Stimulated activated naive CD8-positive, alpha-beta T cell treated with anti-CD3 and anti-CD28 coated beads, Interleukin-15, Interleukin-2, amounts not matched to agents 100 U/mL and 50 U/mL, for 24 hours (primary cell): ENCODE measurements around the gene POLE3.
"Not testable (repeated sequence)": the region's sequence is repeated elsewhere in the genome, so short reads cannot be mapped to it uniquely, and the experiment has no call there.

Source experiments
- ATAC-seq: fragments of 150-1000 bp; cut with Tn5 transposase; one replicate; pipeline ENCODE4 v1.10.0; 2021
- DNase-seq: peaks from one replicate; pipeline ENCODE4 v3.0.0; 2021

Gene POLE3

GRCh38 chr9:113403646-113404045 is 6.8 kb downstream of the POLE3 start:
- no peak for ATAC-seq

GRCh38 chr9:113401027-113401792 is 9.3 kb downstream of the POLE3 start, which contains the start of gene ALAD:
ALAD (minus strand) TSS chr9:113401284; CDS start chr9:113393559, 7,725 bp downstream.
- DNase-seq: peak; percentile 100
- peak; percentile 100 for ATAC-seq

More at GRCh38 chr9:113403646-113404045, 6.8 kb downstream of the POLE3 start:
- no peak for DNase-seq

- DNase-seq (no peak), ATAC-seq (no peak)
Observed at GRCh38 chr9:113399646-113400200, 10.8 kb downstream of the POLE3 start.

DNA sequence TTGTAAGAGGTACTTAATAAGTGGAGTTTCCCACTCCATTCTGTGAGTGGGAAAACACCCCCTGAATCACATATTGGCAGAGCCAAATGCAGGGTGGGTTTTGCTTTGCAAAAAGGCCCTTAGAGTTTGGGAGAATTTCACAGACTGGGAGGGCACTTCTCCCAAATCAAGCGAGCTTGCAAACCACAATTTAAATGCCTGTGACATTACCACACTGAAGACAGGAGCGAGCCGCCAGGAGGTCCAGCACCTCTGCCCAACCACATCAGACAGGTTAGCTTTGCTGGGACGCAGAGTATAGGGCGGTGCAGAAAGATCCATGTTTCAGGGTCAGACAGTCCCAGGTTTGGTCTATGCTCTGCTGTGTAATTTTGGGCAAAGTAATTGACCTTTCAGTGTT is 11.7 kb downstream of the POLE3 start:
- ATAC-seq (no peak), DNase-seq (no peak)

GRCh38 chr9:113397203-113397631 is 13.3 kb downstream of the POLE3 start:
- DNase-seq (no peak), ATAC-seq (no peak)

- ATAC-seq (no peak), DNase-seq (no peak)
Observed at GRCh38 chr9:113395000-113395861, 15.2 kb downstream of the POLE3 start.

DNA sequence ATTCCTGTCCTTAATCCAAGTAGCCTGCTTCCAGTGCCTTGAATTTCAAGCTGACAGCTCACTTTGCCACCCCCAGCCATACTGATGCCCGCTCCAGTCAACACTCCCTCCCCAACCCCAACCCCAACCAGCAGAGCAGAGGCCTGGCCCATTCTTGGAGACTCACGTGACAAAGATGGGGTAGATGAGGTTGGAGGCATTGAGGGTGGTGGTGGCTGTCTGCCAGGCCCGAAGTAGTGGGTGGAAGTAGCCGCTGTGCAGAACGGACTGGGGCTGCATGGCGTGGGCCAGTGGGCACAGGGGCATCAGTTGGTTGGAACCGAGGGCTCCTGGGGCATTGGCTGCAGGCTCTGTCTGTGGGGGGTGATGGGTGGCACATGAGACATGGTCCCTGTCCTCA is 17.2 kb downstream of the POLE3 start:
- ATAC-seq: no peak

GRCh38 chr9:113391917-113392316 is 18.6 kb downstream of the POLE3 start:
- ATAC-seq (no peak), DNase-seq (no peak)

More for the DNA sequence above, 17.2 kb downstream of the POLE3 start:
- no peak for DNase-seq

GRCh38 chr9:113390192-113390960 is 20.1 kb downstream of the POLE3 start:
- ATAC-seq (no peak), DNase-seq (no peak)

GRCh38 chr9:113389451-113389850 is 21.0 kb downstream of the POLE3 start:
- DNase-seq: no peak
- ATAC-seq: no peak

DNA sequence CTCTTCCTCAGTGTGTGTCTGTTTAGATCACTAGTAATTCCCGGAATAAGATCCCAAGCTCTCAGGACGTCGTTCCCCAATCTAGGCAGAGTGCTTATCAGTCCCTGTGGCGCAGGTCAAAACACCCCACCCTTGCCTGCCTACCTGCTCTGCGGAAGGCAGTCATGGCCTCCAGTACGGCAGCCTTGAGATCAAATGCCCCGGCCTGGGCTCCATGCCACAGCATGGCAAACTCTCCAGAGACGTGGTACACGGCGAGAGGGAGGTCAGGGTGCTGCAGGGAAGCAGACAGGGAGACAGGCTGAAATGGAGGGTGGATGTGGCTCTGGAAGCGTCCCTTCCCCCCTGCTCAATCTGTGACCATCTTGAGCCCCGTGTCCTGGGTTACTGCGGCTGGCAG is 21.6 kb downstream of the POLE3 start:
- ATAC-seq (no peak), DNase-seq (no peak)

DNA sequence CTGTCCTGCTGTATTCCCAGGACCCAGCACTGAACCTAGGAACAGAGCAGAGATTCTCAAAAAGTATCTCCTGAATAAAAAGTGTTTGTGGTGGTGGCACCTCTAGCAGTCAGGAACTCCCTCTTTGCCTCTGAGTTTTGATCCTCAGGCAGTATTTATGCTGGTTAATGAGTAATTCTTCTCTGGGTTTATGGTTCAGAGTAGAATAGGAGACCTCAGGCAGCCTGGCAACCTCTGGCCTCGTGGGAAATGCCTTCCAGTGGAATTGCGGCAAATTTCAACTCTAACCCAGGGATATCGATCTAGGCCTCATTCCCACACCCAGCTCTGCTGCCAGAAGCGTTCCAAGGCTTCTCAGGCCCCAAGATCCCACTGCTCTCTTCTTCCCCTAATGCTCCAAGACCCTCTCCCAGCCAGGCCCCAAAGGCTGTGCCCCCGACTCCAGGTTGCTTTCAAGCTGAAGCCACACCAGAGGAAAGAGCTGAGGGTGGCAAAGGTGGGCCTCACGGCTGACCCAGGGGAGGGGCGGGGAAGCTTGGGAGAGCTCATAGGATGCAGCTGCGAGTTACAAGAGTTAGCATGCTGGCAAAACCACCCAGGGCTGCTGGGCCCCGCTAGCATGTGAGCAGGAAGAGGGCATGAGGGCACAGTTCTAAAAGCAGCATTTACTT is 22.8 kb downstream of the POLE3 start:
- ATAC-seq: no peak
- DNase-seq: no peak

GRCh38 chr9:113386571-113387393 is 23.7 kb downstream of the POLE3 start:
- ATAC-seq: no peak
- DNase-seq: no peak

DNA sequence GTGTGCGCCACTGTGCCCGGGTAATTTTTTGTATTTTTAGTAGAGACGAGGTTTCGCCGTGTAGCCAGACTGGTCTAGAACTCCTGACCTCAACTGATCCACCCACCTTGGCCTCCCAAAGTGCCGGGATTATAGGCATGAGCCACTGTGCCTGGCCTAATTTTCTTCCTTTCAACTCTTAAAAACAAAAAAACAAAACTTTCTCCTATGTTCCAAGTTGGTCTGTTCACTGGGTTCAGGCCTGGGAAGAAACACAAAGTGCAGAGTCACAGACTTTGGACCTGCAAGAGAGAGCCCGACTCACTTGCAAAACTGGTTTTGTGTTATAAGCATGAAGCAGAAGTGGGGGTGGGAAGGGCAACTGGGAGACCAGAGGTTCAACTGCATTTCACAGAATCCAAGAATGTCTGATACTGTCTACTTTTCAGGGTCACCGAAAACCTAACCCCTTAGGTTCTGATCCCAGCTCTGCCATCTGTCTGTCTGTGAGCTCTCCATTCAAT is 28.5 kb downstream of the POLE3 start:
- DNase-seq (no peak), ATAC-seq (no peak)

GRCh38 chr9:113381441-113381840 is 29.0 kb downstream of the POLE3 start:
- ATAC-seq, DNase-seq: not testable (repeated sequence)

DNA sequence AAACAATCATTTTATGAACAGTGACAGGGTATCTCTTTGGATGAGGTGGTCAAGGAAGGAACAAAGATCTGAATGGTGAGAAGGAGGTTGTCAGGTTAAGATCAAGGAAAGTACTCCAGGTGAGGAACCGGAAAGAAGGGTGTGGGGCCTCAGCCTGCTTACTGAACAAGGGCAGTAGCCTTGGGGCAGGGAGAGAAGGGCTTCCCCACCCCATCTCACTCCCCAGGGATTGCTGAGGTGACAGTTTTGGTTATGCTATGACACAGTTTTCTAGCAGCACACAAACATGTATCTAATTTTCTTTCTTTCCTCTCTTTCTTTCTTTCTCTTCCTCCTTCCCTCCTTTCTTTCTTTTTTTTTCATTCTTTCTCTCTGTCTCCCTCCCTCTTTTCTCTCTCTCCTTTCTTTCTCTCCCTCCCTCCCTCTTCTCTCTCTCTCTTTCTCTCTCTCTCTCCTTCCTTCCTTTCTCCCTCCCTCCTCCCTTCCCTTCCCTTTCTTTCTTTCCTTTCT is 29.6 kb downstream of the POLE3 start:
- no peak for ATAC-seq
- DNase-seq: no peak

- not testable (repeated sequence) for ATAC-seq, DNase-seq
Observed at GRCh38 chr9:113379829-113380210, 30.7 kb downstream of the POLE3 start.

- not testable (repeated sequence) for ATAC-seq
Observed at GRCh38 chr9:113379094-113379828, 31.2 kb downstream of the POLE3 start.

More at GRCh38 chr9:113379094-113379828, 31.2 kb downstream of the POLE3 start:
- not testable (repeated sequence) for DNase-seq
